GM19099 (cell line): ENCODE measurements around the gene DTD1.

Experiments used
- POLR2A ChIP-seq: IDR thresholded peaks from 3 replicates; pipeline ENCODE4 v1.6.1; 2011; ENCODE audit warnings: low read depth; ENCODE audit not compliant: insufficient read length; ENCODE audit errors: extremely low read depth

Gene DTD1

DNA sequence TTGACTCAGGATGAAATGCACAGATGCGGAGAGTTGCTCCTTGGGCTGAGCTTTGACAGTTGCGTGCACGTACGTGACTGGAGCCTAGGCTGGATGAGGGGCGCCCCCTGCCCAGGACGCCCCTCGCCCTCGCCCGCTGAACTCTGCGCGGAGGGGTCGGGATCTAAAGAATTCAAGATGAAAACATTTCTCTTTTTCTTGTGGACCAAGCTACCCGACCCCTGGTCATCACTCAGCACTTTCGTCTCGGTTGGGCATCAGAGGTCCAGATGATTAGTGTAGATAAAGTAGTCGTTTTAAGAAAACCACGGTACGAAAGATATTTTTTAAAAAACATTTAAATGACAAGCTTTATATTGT lies 700 bp downstream of the DTD1 start:
- no peak for TF ChIP-seq POLR2A

DNA sequence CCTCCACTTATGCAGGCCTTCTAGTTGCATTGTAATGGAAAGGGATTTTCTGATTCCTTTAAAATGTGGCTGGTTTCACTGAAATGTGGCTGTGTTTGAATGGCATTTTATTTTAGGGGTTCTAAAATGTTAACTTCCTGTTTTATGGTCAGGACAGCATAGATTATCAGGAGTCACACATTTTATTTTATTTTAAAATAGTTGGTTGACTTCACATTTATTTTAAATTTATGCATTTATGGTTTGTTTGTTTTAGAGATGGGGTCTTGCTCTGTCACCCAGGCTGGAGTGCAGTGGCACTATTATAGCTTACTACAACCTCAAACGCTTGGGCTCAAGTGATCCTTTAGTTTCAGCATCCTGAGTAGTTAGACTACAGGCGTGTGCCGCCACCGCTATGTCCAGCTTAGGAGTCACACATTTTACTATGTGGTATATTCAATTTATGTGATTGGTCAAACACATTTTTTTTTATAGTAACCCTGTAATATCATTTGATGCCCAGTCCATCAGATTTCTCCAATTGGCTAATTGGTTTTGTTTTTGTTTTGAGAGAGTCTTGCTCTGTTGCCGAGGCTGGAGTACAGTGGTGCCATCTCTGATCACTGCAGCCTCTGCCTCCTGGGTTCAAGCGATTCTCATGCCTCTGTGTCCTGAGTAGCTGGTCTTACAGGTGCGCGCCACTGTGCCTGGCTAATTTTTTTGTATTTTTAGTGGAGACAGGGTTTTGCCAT lies 2.3 kb downstream of the DTD1 start:
- TF ChIP-seq POLR2A: no peak

DNA sequence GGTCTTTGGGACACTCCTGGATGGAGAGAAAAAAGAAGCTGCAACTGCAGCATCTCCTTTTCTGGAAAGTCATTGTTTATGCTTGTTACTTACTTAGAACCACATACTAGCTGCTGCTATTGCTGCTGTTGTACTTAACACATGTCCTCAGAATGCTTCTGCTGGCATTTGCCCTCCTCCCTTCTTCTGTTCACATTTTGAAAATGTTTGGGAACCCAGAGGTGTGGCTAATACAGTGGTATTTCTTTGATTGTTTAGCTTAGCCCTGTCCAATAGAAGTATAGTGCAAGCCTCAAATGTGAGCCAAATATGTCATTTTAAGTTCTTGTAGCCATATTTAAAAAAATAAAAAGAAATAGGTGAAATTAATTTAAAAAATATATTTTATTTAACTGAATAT lies 8.4 kb downstream of the DTD1 start:
- TF ChIP-seq POLR2A: no peak

DNA sequence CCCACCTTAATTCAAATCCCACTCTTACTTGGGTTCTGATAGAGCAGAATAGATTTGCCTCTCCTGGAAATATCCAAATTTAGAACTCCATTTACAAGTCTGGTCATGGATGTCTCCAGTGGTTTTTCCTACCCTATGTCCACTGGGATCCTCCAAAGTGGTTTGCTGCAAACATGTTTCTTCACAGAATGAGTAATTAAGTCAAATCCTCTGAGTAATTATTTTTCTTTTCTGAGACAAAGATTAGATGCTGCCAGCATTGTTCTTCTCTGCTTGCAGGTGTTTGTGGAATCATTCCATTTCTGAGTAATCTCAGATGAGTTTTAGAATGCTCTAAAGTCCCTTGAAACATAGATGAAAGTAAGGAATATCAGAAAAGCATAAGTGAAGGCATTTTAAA lies 21.9 kb downstream of the DTD1 start:
- TF ChIP-seq POLR2A: no peak

DNA sequence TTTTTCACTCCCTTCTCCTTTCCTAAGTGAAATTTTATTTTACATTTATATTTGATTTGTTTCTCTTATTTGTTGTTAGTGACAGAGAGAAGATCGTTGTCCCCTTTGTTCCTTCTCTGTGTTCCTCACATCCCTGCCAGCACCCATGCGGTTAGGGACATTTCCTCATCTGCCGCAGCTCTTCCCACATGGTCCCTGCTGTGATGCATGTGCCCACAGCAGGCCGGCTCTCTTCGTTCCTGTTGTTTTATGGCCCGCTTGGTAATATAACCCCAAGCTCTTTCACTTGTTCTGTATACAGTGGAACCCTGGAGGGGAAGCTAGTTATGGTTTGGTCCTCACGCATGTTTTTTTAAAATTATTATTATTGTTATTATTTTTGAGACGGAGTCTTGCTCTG lies 23.6 kb downstream of the DTD1 start:
- TF ChIP-seq POLR2A: no peak

DNA sequence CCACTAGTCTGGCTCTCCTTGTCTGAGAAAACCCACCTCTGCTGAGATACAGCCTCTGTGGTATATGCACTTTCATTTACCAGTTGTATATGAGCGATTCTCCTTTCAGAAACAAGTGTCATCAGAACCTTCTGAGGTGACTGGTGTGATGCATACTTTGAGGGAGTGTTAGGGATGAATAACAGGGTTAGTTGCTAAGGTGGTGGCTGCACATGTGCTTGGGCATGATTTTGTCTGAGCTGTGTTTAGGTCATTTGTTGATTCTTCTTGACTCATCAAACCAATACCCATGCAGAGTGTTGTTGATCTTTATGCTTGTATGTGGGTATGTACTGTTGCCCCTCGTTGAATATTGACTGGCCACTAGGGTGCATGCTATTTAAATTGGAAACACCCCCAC lies 25.7 kb downstream of the DTD1 start:
- TF ChIP-seq POLR2A: no peak

DNA sequence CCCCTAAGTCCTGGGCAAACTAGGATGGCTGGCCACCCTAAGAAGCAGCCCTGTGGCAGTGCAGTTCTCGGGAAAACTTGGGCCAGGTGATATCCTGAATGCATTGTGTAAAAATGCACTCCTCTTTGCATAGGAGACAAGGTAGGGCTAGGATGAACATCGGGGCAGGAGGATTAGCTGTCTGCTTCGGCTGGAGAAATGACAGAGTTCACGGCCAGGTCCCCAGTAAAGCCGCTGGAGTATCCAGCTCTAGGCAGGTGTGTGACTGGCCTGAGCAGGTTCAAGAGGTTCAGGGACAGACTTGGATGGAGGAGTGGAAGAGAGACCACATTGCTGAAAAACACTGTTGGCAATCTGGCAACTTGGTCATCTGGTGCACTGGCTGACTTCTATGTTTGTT lies 26.4 kb downstream of the DTD1 start:
- no peak for TF ChIP-seq POLR2A

DNA sequence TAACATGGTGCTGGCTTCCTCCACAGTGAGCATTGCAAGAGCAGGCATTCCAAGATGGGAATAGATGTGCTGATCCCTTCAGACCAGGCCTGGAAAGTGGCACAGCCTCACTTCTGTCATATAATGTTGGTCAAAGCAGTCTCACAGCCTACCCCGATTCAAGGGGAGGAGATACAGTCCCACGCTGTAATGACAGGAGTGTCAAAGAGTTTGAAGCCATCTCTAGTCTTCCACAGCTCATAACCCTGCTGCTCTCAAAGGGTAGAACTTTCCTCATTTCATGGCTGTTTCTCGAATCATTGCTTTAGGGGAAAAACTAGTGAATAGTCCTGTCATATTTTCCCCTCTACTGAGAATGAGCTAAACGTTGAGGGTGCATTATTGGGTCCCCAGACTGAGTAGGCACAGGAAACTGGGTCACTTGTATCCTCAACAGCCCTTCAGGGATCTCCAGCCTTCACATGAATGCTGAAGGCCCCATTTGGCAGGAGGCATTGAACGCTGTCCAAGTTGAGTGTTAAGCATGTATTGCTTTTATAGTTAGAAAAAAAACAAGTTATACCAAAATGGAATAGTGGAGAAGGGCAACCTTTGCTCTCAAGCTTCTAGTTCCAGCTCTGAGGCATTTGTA lies 27.3 kb downstream of the DTD1 start:
- TF ChIP-seq POLR2A: no peak

DNA sequence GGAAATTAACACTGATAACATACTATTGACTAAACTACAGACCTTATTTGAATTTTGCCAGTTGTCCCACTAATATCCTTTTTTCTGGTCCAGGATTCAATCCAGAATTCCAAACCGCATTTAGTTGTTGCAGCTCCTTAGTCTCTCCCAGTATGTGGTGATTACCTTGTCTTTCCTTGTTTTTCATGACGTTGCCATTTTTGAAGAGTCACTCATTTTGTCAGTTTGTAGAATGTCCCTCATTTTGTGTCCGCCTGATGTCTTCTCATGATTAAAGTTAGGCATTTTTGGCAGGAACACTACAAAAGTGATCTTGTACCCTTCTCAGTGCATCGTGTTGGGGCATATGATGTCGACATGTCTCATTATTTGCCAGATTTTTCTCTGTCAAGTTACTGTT lies 33.1 kb downstream of the DTD1 start:
- no peak for TF ChIP-seq POLR2A

DNA sequence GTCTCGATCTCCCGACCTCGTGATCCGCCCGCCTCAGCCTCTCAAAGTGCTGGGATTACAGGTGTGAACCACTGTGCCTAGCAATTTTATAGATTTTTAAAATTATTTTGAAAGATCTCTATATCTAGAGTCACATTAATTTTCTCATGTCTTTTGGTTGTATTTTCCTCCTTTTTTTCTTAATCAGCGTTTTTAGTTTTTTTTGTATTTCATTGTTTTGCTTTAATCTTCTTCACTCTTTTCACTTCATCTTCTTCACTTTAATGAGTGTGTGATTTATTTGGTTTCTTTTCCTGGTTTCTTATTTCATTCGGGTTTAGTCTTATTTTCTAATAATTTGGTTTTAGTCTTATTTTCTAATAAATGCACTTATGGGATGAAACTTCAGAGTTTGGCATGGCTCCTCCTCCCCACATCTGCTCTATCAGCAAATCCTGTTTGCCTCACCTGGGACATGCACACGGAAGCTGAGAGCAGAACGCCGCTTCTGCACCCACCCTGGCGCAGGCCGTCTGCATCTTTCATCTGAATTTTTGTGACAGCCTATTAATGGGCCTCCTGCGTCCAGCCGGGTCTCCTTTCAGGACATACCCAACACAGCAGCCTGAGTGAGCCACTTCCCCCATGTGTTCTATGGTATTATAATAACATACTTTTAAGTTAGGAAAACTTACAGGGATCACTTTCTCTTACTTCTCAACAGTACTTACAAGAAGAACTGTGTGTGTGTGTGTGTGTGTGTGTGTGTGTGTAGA lies 35.5 kb downstream of the DTD1 start:
- TF ChIP-seq POLR2A: no peak

DNA sequence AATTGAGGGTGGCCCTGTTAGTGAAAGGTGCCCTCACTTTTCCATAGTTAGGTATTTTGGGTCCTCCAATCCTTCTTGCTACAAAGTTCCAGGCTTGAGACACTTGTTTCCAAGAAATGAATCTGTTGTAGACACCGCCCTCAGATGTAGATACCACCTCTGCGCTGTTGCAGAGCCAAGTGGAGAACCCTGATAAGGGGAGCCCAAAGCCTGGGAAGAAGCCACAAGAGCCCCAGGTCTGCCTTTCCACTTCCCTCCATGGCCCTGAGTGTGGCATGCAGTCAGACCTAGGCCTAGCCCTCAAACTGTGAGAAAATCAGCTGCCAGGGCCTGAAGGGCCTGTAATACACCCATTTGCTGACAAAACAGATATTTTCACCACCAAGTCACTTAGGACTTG lies 37.1 kb downstream of the DTD1 start:
- TF ChIP-seq POLR2A: no peak

DNA sequence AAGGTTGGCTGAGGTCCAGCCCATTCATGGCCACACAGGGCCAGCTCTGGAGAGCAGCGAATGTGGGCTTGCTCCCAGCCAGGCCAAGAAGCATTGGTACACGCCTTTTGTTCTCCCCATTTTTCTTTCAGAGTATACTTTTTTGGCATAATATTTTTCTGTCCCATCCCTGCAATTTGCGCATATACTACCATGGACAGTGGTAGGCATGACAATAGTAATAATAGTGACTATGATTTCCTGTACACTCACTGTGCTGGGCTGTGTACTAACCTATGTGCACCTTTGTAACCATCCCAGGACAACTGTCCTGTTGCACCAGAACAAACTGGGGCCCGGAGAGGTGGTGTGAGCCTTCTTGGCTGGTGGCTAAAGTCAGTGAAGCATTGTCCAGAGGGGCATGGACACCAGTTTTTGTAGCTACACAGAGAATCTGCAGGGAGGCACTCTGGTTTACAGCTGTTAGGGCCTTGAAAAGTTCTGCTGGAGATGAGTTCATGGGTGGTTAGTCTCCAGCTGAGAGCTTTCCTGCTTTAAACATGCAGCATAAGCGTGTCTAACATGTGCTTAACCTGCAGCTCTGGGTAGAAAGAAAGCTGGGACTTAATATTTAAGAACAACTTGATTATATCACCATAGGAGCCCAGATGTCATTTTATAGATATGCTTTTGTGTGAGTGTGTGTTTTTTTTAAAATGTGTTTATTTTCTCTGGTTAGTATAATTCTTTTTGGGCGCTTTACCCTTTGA lies 38.2 kb downstream of the DTD1 start:
- no peak for TF ChIP-seq POLR2A

DNA sequence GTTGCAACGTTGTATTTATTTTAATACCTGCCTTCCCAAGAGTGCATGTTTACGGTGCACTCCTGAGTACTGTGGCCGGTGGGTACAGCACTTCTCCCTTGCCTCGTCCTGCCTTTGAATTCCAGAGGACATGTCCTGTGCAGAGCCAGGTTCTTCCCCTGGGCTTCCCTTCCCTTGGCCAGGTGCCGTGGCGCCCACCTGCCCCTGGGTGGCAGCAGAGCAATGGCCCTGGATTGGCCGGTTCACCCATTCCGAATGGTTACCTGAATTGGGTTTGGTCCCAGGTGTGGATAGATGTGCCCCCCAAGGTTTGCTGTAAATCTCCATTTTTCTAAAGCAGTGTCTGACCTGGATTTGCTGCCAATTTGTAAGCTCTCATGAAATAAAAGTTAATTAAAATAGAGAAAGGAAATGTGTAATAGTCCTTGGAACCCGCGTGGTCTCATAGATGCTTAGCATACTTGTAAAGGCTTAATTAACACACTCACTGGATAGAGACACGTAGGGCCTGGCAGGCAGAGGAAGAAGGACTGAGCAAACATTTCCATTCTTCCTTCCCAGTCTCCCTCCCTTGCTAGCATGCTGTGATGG lies 40.6 kb downstream of the DTD1 start:
- TF ChIP-seq POLR2A: no peak

DNA sequence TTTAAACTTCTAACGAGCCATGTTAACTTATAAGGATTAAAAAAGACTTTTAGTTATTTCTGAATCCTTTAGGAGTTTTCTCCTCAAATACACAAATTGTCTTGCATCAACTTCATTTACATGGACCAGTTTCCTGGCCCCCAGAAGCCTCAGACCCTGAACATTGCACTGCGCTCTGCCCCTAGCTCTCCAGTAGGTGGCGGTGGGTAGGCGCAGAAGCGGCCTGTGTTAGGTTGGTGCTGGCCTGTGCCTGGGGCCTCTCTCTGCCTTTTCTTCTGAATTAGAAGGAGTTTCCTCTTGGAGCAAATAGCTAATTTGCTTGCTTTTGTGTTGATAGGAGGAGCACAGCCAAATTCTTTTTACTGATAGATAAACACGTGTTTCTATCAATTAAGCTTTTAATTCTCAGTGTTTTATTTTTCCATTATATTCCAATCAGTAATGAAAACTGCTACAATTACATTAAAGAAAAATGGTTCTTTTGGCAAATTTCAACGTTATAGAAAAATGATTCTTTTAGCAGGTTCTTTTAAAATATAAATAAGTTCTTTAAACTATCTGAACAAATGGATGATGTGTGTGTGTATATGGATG lies 44.4 kb downstream of the DTD1 start:
- TF ChIP-seq POLR2A: no peak

DNA sequence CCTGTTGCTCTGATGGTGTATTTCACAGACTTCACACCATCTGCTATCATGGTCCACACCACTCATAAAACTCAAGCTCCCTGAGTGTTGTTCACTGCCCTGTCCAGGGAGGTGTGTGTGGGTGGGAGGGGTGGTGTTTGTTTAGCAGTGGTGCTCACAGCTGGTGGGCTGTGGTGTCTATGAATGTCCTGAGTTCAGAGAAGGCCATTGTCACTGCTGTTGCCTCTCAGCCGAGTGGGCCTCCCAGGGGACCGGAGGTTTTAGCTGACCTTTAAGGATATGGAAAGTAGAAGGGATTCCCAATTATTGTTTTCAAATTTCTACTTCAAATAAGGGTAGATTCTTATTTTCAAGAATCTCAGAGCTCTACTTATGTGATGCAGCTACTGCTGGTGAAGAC lies 45.6 kb downstream of the DTD1 start:
- no peak for TF ChIP-seq POLR2A
